Measurements from ENCODE around the gene IL2RA.

IL2RA gene

DNA sequence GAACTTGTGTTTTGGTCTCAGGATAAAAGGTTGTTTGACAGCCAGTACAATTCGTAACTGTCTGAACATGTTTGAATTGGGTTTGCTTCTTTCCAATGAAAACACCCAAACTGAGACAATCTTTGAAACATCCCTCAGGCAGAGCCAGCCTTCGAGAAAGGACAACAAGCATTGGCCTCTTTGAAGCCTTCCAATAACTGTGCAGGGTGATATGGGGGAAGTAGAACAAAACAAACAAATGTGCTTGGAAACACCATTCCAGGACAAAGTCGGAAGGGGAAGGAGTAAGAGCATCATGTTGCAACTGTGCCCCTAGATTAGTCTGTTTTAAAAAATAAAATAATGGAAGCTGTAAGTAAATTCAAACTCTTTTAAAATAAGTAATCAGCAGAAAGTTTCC, 39.5 kb downstream of the IL2RA start:
- TF ChIP-seq, protein P1, sequence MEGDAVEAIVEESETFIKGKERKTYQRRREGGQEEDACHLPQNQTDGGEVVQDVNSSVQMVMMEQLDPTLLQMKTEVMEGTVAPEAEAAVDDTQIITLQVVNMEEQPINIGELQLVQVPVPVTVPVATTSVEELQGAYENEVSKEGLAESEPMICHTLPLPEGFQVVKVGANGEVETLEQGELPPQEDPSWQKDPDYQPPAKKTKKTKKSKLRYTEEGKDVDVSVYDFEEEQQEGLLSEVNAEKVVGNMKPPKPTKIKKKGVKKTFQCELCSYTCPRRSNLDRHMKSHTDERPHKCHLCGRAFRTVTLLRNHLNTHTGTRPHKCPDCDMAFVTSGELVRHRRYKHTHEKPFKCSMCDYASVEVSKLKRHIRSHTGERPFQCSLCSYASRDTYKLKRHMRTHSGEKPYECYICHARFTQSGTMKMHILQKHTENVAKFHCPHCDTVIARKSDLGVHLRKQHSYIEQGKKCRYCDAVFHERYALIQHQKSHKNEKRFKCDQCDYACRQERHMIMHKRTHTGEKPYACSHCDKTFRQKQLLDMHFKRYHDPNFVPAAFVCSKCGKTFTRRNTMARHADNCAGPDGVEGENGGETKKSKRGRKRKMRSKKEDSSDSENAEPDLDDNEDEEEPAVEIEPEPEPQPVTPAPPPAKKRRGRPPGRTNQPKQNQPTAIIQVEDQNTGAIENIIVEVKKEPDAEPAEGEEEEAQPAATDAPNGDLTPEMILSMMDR (conservative IDR thresholded peaks at IDR 0.05; ENCODE audit: low read length), result no peak
- TF ChIP-seq EZH2phosphoT487 (IDR thresholded peaks at IDR 0.05; ENCODE audit: borderline replicate concordance), result no peak
- H3K4me3 ChIP-seq (ENCODE audit: low read length, poor library complexity, severe bottlenecking), result no peak overlapping the region
- no peaks in the 10 kb centered on the region for H3K9me2 ChIP-seq (replicated peaks; ENCODE audit: low read depth, low read length)
- H3K4me1 ChIP-seq (ENCODE audit: insufficient read depth, low read length, poor library complexity, severe bottlenecking), result no peaks in the 10 kb centered on the region
- no peak overlapping the region for H2AFZ ChIP-seq (ENCODE audit: low read length)
- no peaks in the 10 kb centered on the region for H3K36me3 ChIP-seq (ENCODE audit: insufficient read depth, low read length)
- H3K9me3 ChIP-seq (ENCODE audit: insufficient read depth, low read depth, low read length), result no peaks in the 10 kb centered on the region
- H3K4me2 ChIP-seq (ENCODE audit: low read depth, low read length, poor library complexity, severe bottlenecking), result no peak overlapping the region
- H3K79me2 ChIP-seq (ENCODE audit: insufficient read depth, low read length), result no peaks in the 10 kb centered on the region
- H3K9ac ChIP-seq (ENCODE audit: low read depth, low read length, poor library complexity, severe bottlenecking), result no peak overlapping the region
- no peaks in the 10 kb centered on the region for H3F3A ChIP-seq (ENCODE audit: low read depth)
- no peaks in the 10 kb centered on the region for H3K27me3 ChIP-seq (ENCODE audit: insufficient read depth, low read length, poor library complexity, severe bottlenecking)
- H4K20me1 ChIP-seq (ENCODE audit: insufficient read depth, low read length, poor library complexity, severe bottlenecking), result no peaks in the 10 kb centered on the region

DNA sequence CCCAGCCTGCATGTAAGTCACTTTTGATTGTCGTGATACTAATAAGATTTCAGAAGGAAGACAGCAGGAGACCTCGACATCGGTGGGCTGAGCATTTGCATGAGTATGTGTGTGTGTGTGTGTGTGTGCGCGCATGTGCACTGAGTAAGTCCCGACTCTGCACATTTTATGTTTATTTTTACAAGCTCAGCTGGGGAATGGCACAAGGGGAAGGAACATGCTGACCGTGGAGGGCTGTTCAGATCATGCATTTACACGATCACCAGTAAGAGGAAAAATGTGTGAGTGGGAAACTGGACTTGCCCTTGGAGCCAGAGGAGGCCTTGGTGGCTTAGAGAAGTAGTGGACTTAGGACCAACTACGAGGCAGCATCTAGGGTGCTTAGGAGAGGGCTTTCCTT, 41.3 kb downstream of the IL2RA start:
- Histone ChIP-seq H3K4me2 (ENCODE audit: low read depth, low read length, poor library complexity, severe bottlenecking) (no peak overlapping the region), H3K4me3 (ENCODE audit: low read length, poor library complexity, severe bottlenecking) (no peak overlapping the region), H3K4me1 (ENCODE audit: insufficient read depth, low read length, poor library complexity, severe bottlenecking) (no peaks in the 10 kb centered on the region), H3K27me3 (ENCODE audit: insufficient read depth, low read length, poor library complexity, severe bottlenecking) (no peaks in the 10 kb centered on the region), H3K9me2 (replicated peaks; ENCODE audit: low read depth, low read length) (no peaks in the 10 kb centered on the region), H3K79me2 (ENCODE audit: insufficient read depth, low read length) (no peaks in the 10 kb centered on the region), H4K20me1 (ENCODE audit: insufficient read depth, low read length, poor library complexity, severe bottlenecking) (no peaks in the 10 kb centered on the region), H3K36me3 (ENCODE audit: insufficient read depth, low read length) (no peaks in the 10 kb centered on the region), H3K9ac (ENCODE audit: low read depth, low read length, poor library complexity, severe bottlenecking) (no peak overlapping the region), H2AFZ (ENCODE audit: low read length) (no peak overlapping the region), H3K9me3 (ENCODE audit: insufficient read depth, low read depth, low read length) (no peaks in the 10 kb centered on the region), H3F3A (ENCODE audit: low read depth) (no peaks in the 10 kb centered on the region)
- TF ChIP-seq, protein P1 (conservative IDR thresholded peaks at IDR 0.05; ENCODE audit: low read length), result no peak
- TF ChIP-seq EZH2phosphoT487 (IDR thresholded peaks at IDR 0.05; ENCODE audit: borderline replicate concordance), result no peak

DNA sequence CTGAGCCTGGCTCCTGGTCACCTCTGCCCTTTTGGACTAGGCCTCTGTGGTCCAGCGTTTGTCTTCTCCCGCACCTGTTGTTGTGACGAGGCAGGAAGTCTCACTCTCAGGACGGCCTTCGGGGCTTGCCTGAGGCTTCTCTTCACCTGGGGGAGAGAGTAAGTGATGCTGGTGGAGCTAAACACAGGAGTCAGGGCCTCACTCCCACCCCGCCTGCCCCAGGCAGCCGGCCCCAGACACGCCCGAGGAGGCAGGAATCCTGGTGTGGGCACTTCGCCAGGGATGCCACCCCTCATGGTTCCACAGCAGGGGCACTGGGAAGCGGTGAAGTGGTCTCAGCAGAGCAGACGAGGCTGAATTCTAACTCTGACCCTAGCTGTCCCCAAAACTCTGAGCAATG, 42.4 kb downstream of the IL2RA start:
- no peaks in the 10 kb centered on the region for H3K9me2 ChIP-seq (replicated peaks; ENCODE audit: low read depth, low read length)
- H3K27me3 ChIP-seq (ENCODE audit: insufficient read depth, low read length, poor library complexity, severe bottlenecking), result no peaks in the 10 kb centered on the region
- no peak for TF ChIP-seq EZH2phosphoT487 (IDR thresholded peaks at IDR 0.05; ENCODE audit: borderline replicate concordance)
- TF ChIP-seq, protein P1 (conservative IDR thresholded peaks at IDR 0.05; ENCODE audit: low read length), result no peak
- H3K9ac ChIP-seq (ENCODE audit: low read depth, low read length, poor library complexity, severe bottlenecking), result no peak overlapping the region
- no peak overlapping the region for H3K4me2 ChIP-seq (ENCODE audit: low read depth, low read length, poor library complexity, severe bottlenecking)
- no peaks in the 10 kb centered on the region for H3K9me3 ChIP-seq (ENCODE audit: insufficient read depth, low read depth, low read length)
- H3K4me1 ChIP-seq (ENCODE audit: insufficient read depth, low read length, poor library complexity, severe bottlenecking), result no peaks in the 10 kb centered on the region
- no peaks in the 10 kb centered on the region for H3K79me2 ChIP-seq (ENCODE audit: insufficient read depth, low read length)
- no peak overlapping the region for H3K4me3 ChIP-seq (ENCODE audit: low read length, poor library complexity, severe bottlenecking)
- H3F3A ChIP-seq (ENCODE audit: low read depth), result no peaks in the 10 kb centered on the region
- no peaks in the 10 kb centered on the region for H3K36me3 ChIP-seq (ENCODE audit: insufficient read depth, low read length)
- no peaks in the 10 kb centered on the region for H4K20me1 ChIP-seq (ENCODE audit: insufficient read depth, low read length, poor library complexity, severe bottlenecking)
- no peak overlapping the region for H2AFZ ChIP-seq (ENCODE audit: low read length)
